RWPE1 (cell line): ENCODE measurements around the gene KLK10.

Experiments used
- CTCF ChIA-PET: fragments of 350-600 bp; sonication (Branson Sonifier 250); formaldehyde crosslinking; extraction: SDS; loops from one replicate; lab custom pipeline; 2021; lab: Yijun Ruan, JAX
- POLR2A ChIA-PET: fragments of 400-600 bp; formaldehyde crosslinking; extraction: SDS; loops from one replicate; lab custom pipeline; 2020; ENCODE audit warnings: antibody characterized with exemption; ENCODE audit not compliant: low non-redundant PET; lab: Yijun Ruan, JAX
- DNase-seq: peaks from one replicate; pipeline ENCODE4 v3.0.0; 2012; ENCODE audit warnings: low spot score
- H3K27ac ChIP-seq: fragments of 450-650 bp; 2 replicates; pipeline ENCODE4 v1.5.1; 2017
- CTCF ChIP-seq: fragments of 450-650 bp; conservative IDR thresholded peaks from 2 replicates; pipeline ENCODE4 v1.5.1; 2017; ENCODE audit warnings: low read depth, mild to moderate bottlenecking

KLK10 gene

GRCh38 chr19:50964266-50964665 is 55.2 kb downstream of the KLK10 start:
- CTCF ChIA-PET = no interaction called here
- no peak overlapping the region for H3K27ac ChIP-seq
- no peak for DNase-seq
- POLR2A ChIA-PET = no interaction called here
- TF ChIP-seq CTCF = no peak

GRCh38 chr19:50963381-50963780 is 56.1 kb downstream of the KLK10 start:
- DNase-seq = no peak
- TF ChIP-seq CTCF = no peak
- CTCF ChIA-PET = no interaction called here
- POLR2A ChIA-PET = no interaction called here
- no peak overlapping the region for H3K27ac ChIP-seq
